AG04450 (cell line): ENCODE data around the gene DEPP1. TPM values are rescaled to one million over a fixed set of nuclear protein-coding genes. Genes with fewer than 3 reads are reported as not detected.
A peak's percentile ranks its signal among the peaks of the same experiment; 100 is the strongest.

ENCODE experiments used
- CTCF ChIA-PET: fragments of 300-600, 350-600 bp; formaldehyde crosslinking; extraction: SDS; loops from one replicate; lab custom pipeline; 2022; ENCODE audit warnings: antibody characterized with exemption, inconsistent platforms; lab: Charles Lee
- POLR2A ChIA-PET: fragments of 350-600 bp; formaldehyde crosslinking; extraction: SDS; loops from one replicate; lab custom pipeline; 2021; ENCODE audit warnings: antibody characterized with exemption, inconsistent platforms; lab: Yijun Ruan, JAX
- DNase-seq: peaks from one replicate; pipeline ENCODE4 v3.0.0-alpha.2; 2011; ENCODE audit warnings: low read depth, low spot score
- H3K27ac ChIP-seq: one replicate; pipeline ENCODE4 v1.5.1; 2012; ENCODE audit warnings: low read depth, low read length, control low read depth
- H3K27me3 ChIP-seq: one replicate; pipeline ENCODE4 v1.6.0; 2012; ENCODE audit warnings: low read length; ENCODE audit not compliant: control insufficient read depth, insufficient read depth
- H3K4me3 ChIP-seq: 2 replicates; pipeline ENCODE4 v1.5.1; 2011; ENCODE audit warnings: mild to moderate bottlenecking, low read depth, low read length, control low read depth
- H3K9me3 ChIP-seq: 2 replicates; pipeline ENCODE4 v1.5.1; 2012; ENCODE audit warnings: low read length; ENCODE audit not compliant: control insufficient read depth, insufficient read depth
- polyA plus RNA-seq: library from polyadenylated mRNA; depleted of rRNA; stranded (reverse); fragments of >200 nt; gene quantifications from 2 replicates; pipeline ENCODE4 v1.2.3, GENCODE V29; 2011
- TF ChIP-seq, protein P1 (sequence below): IDR thresholded peaks from 2 replicates; pipeline ENCODE4 v1.5.1; 2011; ENCODE audit warnings: low read depth, low read length, control low read depth, inconsistent platforms

The DEPP1 gene
- polyA plus RNA-seq, 1 experiment = 31.1 TPM

DNA sequence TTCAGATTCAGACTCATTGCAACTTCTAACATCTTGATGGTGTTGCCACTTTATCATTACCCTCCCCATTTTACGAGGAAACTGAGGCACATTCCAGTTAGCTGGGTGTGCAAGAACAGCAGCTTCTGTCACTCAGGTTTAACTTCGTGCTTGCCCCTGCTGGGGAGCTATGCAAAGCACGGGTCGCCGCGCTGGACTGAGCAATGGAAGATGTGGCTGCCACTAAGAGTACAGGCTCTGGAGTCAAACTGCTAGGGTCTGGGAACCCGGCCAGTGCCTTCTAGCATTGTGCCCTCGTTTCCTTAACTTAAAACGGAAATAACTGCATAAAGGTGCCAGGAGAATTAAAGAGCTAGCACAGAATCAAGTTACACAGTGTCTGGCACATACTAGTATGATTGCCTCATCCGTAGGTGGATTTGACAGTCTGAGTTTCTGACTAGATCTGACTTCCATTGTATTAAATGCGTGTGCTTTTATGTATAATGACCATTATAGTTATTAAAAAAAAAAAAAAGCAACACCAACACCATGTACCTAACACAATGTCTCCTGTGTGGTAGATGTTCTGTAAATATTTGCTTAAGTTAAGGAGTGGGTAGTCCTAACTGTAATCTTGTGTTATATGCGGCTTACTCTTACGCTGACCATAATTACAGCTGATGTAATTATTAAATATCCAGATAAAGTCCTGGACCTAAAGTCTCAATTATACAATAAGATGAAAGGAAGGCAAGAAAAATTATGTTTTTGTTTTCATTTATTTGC, 23.0 kb upstream of the DEPP1 start:
- POLR2A ChIA-PET = interaction anchor here (1.0 to 1.2 kb wide), 3 partner anchors 15 to 23 kb away, joined by 3 to 10 read pairs (median 3); partner anchors contain the start of gene DEPP1
- CTCF ChIA-PET = interaction anchor here (2.5 kb wide), 1 partner anchor 69 kb away, joined by 8 read pairs; no protein-coding TSS in a partner anchor

DNA sequence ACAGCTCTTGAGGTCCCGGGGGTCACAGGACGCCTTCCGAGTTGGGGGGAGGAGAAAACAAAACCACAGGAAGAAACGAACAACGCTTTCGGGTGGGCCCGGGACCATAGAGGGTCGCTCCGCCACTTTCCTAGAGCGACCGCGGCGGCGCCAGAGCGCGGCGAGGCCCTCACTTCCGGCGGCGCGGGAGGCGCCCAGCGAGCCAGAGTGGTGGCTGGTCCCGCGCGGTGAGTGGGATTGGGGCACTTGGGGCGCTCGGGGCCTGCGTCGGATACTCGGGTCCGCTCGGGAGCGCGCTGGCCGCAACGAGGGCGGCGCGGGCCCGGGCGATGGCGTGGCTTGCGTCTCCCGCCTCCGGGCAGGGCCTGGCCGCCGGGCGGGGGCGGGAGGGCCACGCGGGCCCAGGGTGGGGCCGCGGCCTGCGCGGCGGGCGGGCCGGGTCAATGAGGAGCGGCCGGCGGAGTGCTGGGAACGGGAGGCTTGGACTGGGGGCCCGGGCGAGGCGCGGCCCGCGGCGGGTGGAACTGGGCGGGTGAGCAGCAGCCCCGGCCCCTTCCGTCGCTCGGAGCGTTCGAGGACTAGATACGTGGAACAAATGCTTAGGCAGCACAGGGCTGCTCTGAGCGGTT, 22.3 kb upstream of the DEPP1 start, which contains the start of gene ZNF22:
ZNF22 (plus strand) TSS at position 172 of the 629 bp plus-strand sequence. CDS start 2,446 bp downstream, outside the sequence.
- no peaks in the 10 kb centered on the region for H3K27me3 ChIP-seq
- DNase-seq = no peak
- peak within 1 kb of the TSS; percentile 57 for H3K4me3 ChIP-seq
- POLR2A ChIA-PET = interaction anchor here (0.8 to 1.4 kb wide), 5 partner anchors 14 to 22 kb away, joined by 3 to 10 read pairs (median 3); partner anchors contain the start of gene DEPP1
- TF ChIP-seq, protein P1, sequence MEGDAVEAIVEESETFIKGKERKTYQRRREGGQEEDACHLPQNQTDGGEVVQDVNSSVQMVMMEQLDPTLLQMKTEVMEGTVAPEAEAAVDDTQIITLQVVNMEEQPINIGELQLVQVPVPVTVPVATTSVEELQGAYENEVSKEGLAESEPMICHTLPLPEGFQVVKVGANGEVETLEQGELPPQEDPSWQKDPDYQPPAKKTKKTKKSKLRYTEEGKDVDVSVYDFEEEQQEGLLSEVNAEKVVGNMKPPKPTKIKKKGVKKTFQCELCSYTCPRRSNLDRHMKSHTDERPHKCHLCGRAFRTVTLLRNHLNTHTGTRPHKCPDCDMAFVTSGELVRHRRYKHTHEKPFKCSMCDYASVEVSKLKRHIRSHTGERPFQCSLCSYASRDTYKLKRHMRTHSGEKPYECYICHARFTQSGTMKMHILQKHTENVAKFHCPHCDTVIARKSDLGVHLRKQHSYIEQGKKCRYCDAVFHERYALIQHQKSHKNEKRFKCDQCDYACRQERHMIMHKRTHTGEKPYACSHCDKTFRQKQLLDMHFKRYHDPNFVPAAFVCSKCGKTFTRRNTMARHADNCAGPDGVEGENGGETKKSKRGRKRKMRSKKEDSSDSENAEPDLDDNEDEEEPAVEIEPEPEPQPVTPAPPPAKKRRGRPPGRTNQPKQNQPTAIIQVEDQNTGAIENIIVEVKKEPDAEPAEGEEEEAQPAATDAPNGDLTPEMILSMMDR = peak; percentile 18; the same call in 1 of the 2 replicates
- peak within 1 kb of the TSS; percentile 85 for H3K27ac ChIP-seq
- CTCF ChIA-PET = interaction anchor here (2.5 kb wide), 1 partner anchor 68 kb away, joined by 8 read pairs; no protein-coding TSS in a partner anchor
- H3K9me3 ChIP-seq = peaks cover 6% of the 10 kb centered on the region; the same call in 1 of the 2 replicates

More for the DNA sequence above, 23.0 kb upstream of the DEPP1 start:
- DNase-seq = no peak
- no peaks in the 10 kb centered on the region for H3K27me3 ChIP-seq
- TF ChIP-seq, protein P1 = peak; percentile 45
- H3K9me3 ChIP-seq = peaks cover 6% of the 10 kb centered on the region; the same call in 1 of the 2 replicates
- H3K4me3 ChIP-seq = peak overlapping the region; percentile 57
- peak overlapping the region; percentile 75 for H3K27ac ChIP-seq

- H3K27me3 ChIP-seq = no peaks in the 10 kb centered on the region
- POLR2A ChIA-PET = interaction anchor here (0.8 to 1.4 kb wide), 2 partner anchors 15 to 19 kb away, joined by 3 to 6 read pairs; no protein-coding TSS in a partner anchor
- peaks cover 6% of the 10 kb centered on the region; the same call in 1 of the 2 replicates for H3K9me3 ChIP-seq
- CTCF ChIA-PET = interaction anchor here (1.5 to 2.5 kb wide), 2 partner anchors 8 to 67 kb away, joined by 4 to 8 read pairs; no protein-coding TSS in a partner anchor
- no peak for DNase-seq
- TF ChIP-seq, protein P1 = no peak
- peak overlapping the region; percentile 85 for H3K27ac ChIP-seq
- H3K4me3 ChIP-seq = peak overlapping the region; percentile 57
These were observed 21.6 kb upstream of the DEPP1 start for GRCh38 chr10:45000138-45000751.

GRCh38 chr10:44998146-44998631, 19.6 kb upstream of the DEPP1 start:
- Histone ChIP-seq H3K9me3 (peaks cover under 1% of the 10 kb centered on the region; the same call in 1 of the 2 replicates), H3K27me3 (no peaks in the 10 kb centered on the region), H3K4me3 (no peak overlapping the region), H3K27ac (no peak overlapping the region)
- TF ChIP-seq, protein P1 = no peak
- ChIA-PET POLR2A (no interaction called here), CTCF (no interaction called here)
- no peak for DNase-seq
